Spleen (tissue), 7 donors: ENCODE measurements around the gene SAE1.

Source experiments
- POLR2A ChIP-seq, 3 donors: fragments of 450-650 bp; IDR thresholded peaks; one replicate each; pipeline ENCODE4 v1.5.1; 2017; ENCODE audit warnings: antibody characterized with exemption in 3 of 3, mild to moderate bottlenecking in 1 of 3
- POLR2AphosphoS5 ChIP-seq, 3 donors: sonication (generic); formaldehyde crosslinking; IDR thresholded peaks; one replicate each; pipeline ENCODE4 v1.5.1; 2017; ENCODE audit warnings: antibody characterized with exemption in 3 of 3
- TF ChIP-seq, protein P1 (sequence below), 11 experiments: fragments of 200-600 bp in 7 of 11; fragments of 450-650 bp in 4 of 11; sonication (generic) in 4 of 11; IDR thresholded peaks in 8 of 11; conservative IDR thresholded peaks in 3 of 11; 1 replicate in 7 of 11; 2 replicates in 4 of 11; pipeline versions ENCODE4 v1.4.0 to v1.8.0; 2016 to 2021; ENCODE audit warnings: antibody characterized with exemption in 11 of 11, inconsistent platforms in 4 of 11, mild to moderate bottlenecking in 1 of 11
- donor health status: DM: no; HTN: no; CAD: no; lungs with moderate emphysema.
- donor health status: DM: no; HTN: no; CAD: no.
- donor health status: DM: no; HTN: no; CAD: no.

- TF ChIP-seq, protein P1, sequence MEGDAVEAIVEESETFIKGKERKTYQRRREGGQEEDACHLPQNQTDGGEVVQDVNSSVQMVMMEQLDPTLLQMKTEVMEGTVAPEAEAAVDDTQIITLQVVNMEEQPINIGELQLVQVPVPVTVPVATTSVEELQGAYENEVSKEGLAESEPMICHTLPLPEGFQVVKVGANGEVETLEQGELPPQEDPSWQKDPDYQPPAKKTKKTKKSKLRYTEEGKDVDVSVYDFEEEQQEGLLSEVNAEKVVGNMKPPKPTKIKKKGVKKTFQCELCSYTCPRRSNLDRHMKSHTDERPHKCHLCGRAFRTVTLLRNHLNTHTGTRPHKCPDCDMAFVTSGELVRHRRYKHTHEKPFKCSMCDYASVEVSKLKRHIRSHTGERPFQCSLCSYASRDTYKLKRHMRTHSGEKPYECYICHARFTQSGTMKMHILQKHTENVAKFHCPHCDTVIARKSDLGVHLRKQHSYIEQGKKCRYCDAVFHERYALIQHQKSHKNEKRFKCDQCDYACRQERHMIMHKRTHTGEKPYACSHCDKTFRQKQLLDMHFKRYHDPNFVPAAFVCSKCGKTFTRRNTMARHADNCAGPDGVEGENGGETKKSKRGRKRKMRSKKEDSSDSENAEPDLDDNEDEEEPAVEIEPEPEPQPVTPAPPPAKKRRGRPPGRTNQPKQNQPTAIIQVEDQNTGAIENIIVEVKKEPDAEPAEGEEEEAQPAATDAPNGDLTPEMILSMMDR (IDR thresholded peaks at IDR 0.05 in 8 of 11, conservative IDR thresholded peaks at IDR 0.05 in 3 of 11), result no peak
- TF ChIP-seq POLR2A (IDR thresholded peaks at IDR 0.05), result no peak
- no peak for TF ChIP-seq POLR2AphosphoS5 (IDR thresholded peaks at IDR 0.05)
These were observed 78.9 kb downstream of the SAE1 start for GRCh38 chr19:47209319-47210179.
